NCI-H128 (cell line): ENCODE results near the gene TEX13A.

Experiments
- DNase-seq: peaks from one replicate; lab custom pipeline; 2025; ENCODE audit not compliant: unreplicated experiment; lab: John Stamatoyannopoulos, UW

TEX13A gene

GRCh38 chrX:105179644-105180043, 40.9 kb downstream of the TEX13A start:
- DNase-seq: no peak

DNA sequence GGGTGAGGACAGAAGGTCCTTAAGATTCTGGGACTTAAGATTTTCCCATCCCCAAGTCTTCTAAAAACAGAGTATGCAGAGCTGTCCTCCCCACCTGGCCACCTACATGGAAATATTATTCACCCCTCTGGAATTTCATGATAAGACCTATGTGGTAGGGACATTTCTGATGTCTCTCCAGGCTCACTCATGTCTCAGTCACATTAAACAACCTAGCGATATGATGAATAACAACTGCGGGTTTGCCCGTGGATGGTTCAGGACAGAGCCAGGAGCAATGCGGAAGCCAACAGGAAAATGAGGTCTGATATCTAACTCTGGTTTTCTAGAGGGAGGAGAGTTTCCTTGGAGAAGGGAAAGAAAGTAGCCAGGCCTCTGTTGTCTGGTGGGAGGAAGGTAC, 47.4 kb downstream of the TEX13A start:
- no peak for DNase-seq
